OCI-LY7 (cell line): Measurements from ENCODE around the gene APOC3. TPM values are rescaled to one million over a fixed set of nuclear protein-coding genes. Genes with fewer than 3 reads are reported as not detected.
"Not testable (repeated sequence)": the region's sequence is repeated elsewhere in the genome, so short reads cannot be mapped to it uniquely, and the experiment has no call there.

Source experiments
- BruUV-seq: library from RNA; stranded (reverse); fragments of 400-500 nt; replicated peaks from 2 replicates; lab custom pipeline; 2021; lab: Mats Ljungman, UMichigan
- CTCF ChIA-PET: fragments of 300-600 bp; sonication (Branson Sonifier 250); formaldehyde crosslinking; loops from one replicate; lab custom pipeline; 2022; ENCODE audit warnings: antibody characterized with exemption; ENCODE audit not compliant: unreplicated experiment; lab: Charles Lee
- POLR2A ChIA-PET: fragments of 300-600 bp; sonication (Branson Sonifier 250); formaldehyde crosslinking; loops from one replicate; lab custom pipeline; 2022; ENCODE audit warnings: antibody characterized with exemption; lab: Charles Lee
- DNase-seq: peaks from one replicate; pipeline ENCODE4 v3.0.0-alpha.2; 2015; ENCODE audit warnings: low spot score
- H2AFZ ChIP-seq: fragments of 200-600 bp; sonication (generic), shearing (Covaris generic); 2 replicates; pipeline ENCODE4 v1.6.1; 2014; ENCODE audit warnings: mild to moderate bottlenecking, antibody characterized with exemption, low read length, moderate library complexity
- H3K27ac ChIP-seq: fragments of 200-600 bp; sonication (generic); 2 replicates; pipeline ENCODE4 v1.5.1; 2014; ENCODE audit warnings: mixed run types, low read depth, mild to moderate bottlenecking, moderate library complexity, low read length, inconsistent platforms; ENCODE audit not compliant: poor library complexity, severe bottlenecking
- H3K36me3 ChIP-seq: fragments of 200-600 bp; sonication (generic); 2 replicates; pipeline ENCODE4 v1.6.1; 2014; ENCODE audit warnings: mild to moderate bottlenecking, antibody characterized with exemption, low read length, moderate library complexity, mixed read lengths; ENCODE audit not compliant: insufficient read depth
- H3K4me1 ChIP-seq: fragments of 200-600 bp; sonication (generic); 2 replicates; pipeline ENCODE4 v1.5.1; 2014; ENCODE audit warnings: mild to moderate bottlenecking, low read length; ENCODE audit not compliant: insufficient read depth, poor library complexity, severe bottlenecking
- H3K4me2 ChIP-seq: fragments of 200-600 bp; sonication (generic); 2 replicates; pipeline ENCODE4 v1.6.1; 2014; ENCODE audit warnings: mild to moderate bottlenecking, low read length
- H3K4me3 ChIP-seq: fragments of 200-600 bp; sonication (generic); 2 replicates; pipeline ENCODE4 v1.5.1; 2014; ENCODE audit warnings: mild to moderate bottlenecking, low read depth, low read length; ENCODE audit not compliant: poor library complexity, severe bottlenecking
- H3K79me2 ChIP-seq: fragments of 200-600 bp; sonication (generic); 2 replicates; pipeline ENCODE4 v1.6.1; 2016; ENCODE audit warnings: low read depth, mild to moderate bottlenecking, low read length, moderate library complexity, mixed read lengths; ENCODE audit not compliant: insufficient read depth
- H3K9me2 ChIP-seq: fragments of 200-600 bp; sonication (generic); 2 replicates; pipeline ENCODE4 v1.6.1; 2016; ENCODE audit warnings: mild to moderate bottlenecking, low read length, mixed read lengths; ENCODE audit not compliant: insufficient read depth
- H3K9me3 ChIP-seq: fragments of 200-600 bp; sonication (generic); 2 replicates; pipeline ENCODE4 v1.6.1; 2014; ENCODE audit warnings: mild to moderate bottlenecking, mixed run types, low read length, mixed read lengths
- H4K20me1 ChIP-seq: fragments of 200-600 bp; sonication (generic); 2 replicates; pipeline ENCODE4 v1.6.1; 2014; ENCODE audit warnings: mild to moderate bottlenecking, antibody characterized with exemption, low read length, moderate library complexity, mixed read lengths; ENCODE audit not compliant: insufficient read depth
- EZH2phosphoT487 ChIP-seq: fragments of 200-600 bp; sonication (generic); IDR thresholded peaks from 2 replicates; pipeline ENCODE4 v1.6.1; 2018; ENCODE audit warnings: low read depth, borderline replicate concordance, mild to moderate bottlenecking, mixed run types, antibody characterized with exemption, low read length, moderate library complexity, mixed read lengths
- intact Hi-C: fragments of 100-400 bp; cut with micrococcal nuclease; formaldehyde crosslinking; loops from one replicate; pipeline ENCODE4 v1.10.0; 2022; ENCODE audit not compliant: unreplicated experiment
- total RNA-seq, 2 experiments: library from RNA; depleted of rRNA in 1 of 2; stranded (reverse); fragments of >200 nt in 1 of 2; shearing (Covaris generic) in 1 of 2; gene quantifications; 2 replicates each; pipeline ENCODE4 v1.2.3, GENCODE V29; 2014 to 2022
- TF ChIP-seq, protein P1 (sequence below): fragments of 200-600 bp; sonication (generic); conservative IDR thresholded peaks from 2 replicates; pipeline ENCODE4 v1.5.1; 2014; ENCODE audit warnings: mild to moderate bottlenecking, antibody characterized with exemption, low read length, moderate library complexity, mixed read lengths

Gene APOC3
- total RNA-seq, 2 experiments from 2014 or later, result not detected

DNA sequence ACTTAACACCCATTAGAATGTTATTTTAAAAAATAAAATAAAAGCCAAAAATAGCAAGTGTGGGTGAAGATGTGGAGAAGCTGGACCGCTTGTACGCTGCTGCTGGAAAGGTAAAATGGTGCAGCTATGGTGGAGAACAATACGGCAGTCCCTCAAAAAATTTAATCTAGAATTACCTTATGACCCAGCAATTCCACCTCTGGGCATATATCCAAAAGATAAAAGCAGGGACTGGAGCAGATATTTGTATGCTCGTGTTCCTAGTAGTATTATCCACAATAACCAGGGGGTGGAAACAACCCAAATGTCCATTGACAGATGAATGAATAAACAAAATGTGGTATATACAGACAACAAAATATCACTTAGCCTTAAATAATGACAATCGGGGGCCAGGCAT lies 31.9 kb upstream of the APOC3 start:
- no peaks in the 10 kb centered on the region for H4K20me1 ChIP-seq
- DNase-seq, result no peak
- no peak overlapping the region for H3K4me3 ChIP-seq
- intact Hi-C loops, result no loop called here
- H3K79me2 ChIP-seq, result no peaks in the 10 kb centered on the region
- H3K27ac ChIP-seq, result no peak overlapping the region
- H3K4me1 ChIP-seq, result no peaks in the 10 kb centered on the region
- H3K36me3 ChIP-seq, result no peaks in the 10 kb centered on the region
- POLR2A ChIA-PET, result no interaction called here
- H3K9me2 ChIP-seq, result no peaks in the 10 kb centered on the region
- CTCF ChIA-PET, result no interaction called here
- H3K9me3 ChIP-seq, result no peaks in the 10 kb centered on the region
- no peak overlapping the region for H2AFZ ChIP-seq
- H3K4me2 ChIP-seq, result no peak overlapping the region
- TF ChIP-seq, protein P1, sequence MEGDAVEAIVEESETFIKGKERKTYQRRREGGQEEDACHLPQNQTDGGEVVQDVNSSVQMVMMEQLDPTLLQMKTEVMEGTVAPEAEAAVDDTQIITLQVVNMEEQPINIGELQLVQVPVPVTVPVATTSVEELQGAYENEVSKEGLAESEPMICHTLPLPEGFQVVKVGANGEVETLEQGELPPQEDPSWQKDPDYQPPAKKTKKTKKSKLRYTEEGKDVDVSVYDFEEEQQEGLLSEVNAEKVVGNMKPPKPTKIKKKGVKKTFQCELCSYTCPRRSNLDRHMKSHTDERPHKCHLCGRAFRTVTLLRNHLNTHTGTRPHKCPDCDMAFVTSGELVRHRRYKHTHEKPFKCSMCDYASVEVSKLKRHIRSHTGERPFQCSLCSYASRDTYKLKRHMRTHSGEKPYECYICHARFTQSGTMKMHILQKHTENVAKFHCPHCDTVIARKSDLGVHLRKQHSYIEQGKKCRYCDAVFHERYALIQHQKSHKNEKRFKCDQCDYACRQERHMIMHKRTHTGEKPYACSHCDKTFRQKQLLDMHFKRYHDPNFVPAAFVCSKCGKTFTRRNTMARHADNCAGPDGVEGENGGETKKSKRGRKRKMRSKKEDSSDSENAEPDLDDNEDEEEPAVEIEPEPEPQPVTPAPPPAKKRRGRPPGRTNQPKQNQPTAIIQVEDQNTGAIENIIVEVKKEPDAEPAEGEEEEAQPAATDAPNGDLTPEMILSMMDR, result no peak
- BruUV-seq, result no TSS peak

DNA sequence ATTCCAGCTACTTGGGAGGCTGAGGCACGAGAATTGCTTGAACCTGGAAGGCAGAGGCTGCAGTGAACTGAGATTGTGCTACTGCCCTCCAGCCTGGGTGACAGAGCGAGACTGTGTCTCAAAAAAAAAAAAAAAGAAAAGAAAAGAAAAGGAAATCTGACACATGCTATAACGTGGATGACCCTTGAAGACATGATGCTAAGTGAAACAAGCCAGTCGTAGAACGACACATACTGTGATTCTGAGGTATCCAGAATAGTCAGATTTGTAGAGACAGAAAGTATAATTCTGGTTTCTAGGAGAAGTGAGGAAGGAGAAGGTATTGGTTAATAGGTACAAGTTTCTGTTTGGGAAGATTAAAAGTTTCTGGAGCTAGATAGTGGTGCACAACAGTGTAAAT lies 31.3 kb upstream of the APOC3 start:
- Histone ChIP-seq H3K4me2 (no peak overlapping the region), H3K9me3 (no peaks in the 10 kb centered on the region), H4K20me1 (no peaks in the 10 kb centered on the region), H3K27ac (no peak overlapping the region), H3K4me3 (no peak overlapping the region), H2AFZ (no peak overlapping the region), H3K79me2 (no peaks in the 10 kb centered on the region), H3K9me2 (no peaks in the 10 kb centered on the region), H3K36me3 (no peaks in the 10 kb centered on the region), H3K4me1 (no peaks in the 10 kb centered on the region)
- DNase-seq, result no peak
- ChIA-PET POLR2A (no interaction called here), CTCF (no interaction called here)
- no TSS peak for BruUV-seq
- TF ChIP-seq EZH2phosphoT487, result no peak
- TF ChIP-seq, protein P1, result no peak
- intact Hi-C loops, result no loop called here

DNA sequence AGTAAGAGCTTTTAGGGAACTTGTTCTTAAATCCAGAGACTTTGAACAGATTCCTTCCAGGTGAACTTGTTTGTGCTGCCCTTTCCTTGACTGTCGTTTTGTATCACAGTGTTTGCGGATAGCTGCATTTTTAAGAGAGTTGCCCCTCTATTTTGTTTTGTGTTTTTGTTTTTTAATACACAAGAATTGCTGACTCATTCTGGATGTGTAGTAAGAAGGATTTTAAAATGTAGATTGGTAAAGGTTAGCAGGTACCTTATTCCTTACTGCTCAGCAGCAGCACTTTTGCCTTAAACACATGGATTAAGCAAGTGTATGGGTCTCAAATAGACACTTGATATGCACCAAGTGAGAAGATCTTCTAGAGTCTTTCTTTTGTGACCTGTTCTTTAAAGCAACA lies 29.1 kb upstream of the APOC3 start:
- no peak overlapping the region for H3K27ac ChIP-seq

DNA sequence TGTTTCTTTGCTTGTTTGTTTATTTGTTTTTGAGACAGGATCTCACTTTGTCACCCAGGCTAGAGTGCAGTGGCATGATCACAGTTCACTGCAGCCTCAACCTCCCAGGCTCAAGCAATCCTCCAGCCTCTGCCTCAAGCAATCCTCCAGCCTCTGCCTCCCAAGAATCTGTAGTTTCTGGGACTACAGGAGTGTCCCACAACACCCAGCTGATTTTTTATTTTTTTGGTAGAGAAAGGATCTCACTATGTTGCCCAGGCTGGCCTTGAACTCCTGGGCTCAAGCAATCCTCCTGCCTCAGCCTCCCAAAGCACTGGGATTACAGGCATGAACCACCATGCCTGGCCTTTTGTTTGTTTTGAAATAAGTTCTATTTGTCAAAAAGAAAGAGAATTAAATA lies 28.0 kb upstream of the APOC3 start:
- DNase-seq, H3K27ac ChIP-seq, intact Hi-C loops, H3K9me2 ChIP-seq, H3K79me2 ChIP-seq, CTCF ChIA-PET, H3K36me3 ChIP-seq, H3K4me3 ChIP-seq, H3K9me3 ChIP-seq, H3K4me2 ChIP-seq, H2AFZ ChIP-seq, H4K20me1 ChIP-seq, POLR2A ChIA-PET, BruUV-seq, H3K4me1 ChIP-seq: not testable (repeated sequence)

More for the DNA sequence above, 29.1 kb upstream of the APOC3 start:
- Histone ChIP-seq H4K20me1 (no peaks in the 10 kb centered on the region), H3K36me3 (no peaks in the 10 kb centered on the region), H3K79me2 (no peaks in the 10 kb centered on the region), H2AFZ (no peak overlapping the region), H3K9me2 (no peaks in the 10 kb centered on the region), H3K4me2 (no peak overlapping the region), H3K9me3 (no peaks in the 10 kb centered on the region), H3K4me1 (no peaks in the 10 kb centered on the region), H3K4me3 (no peak overlapping the region)
- TF ChIP-seq, protein P1, result no peak
- no peak for TF ChIP-seq EZH2phosphoT487
- DNase-seq, result no peak
- intact Hi-C loops, result no loop called here
- ChIA-PET CTCF (no interaction called here), POLR2A (interaction anchor here (1.0 kb wide), 1 partner anchor 10 kb away, joined by 3 read pairs; no protein-coding TSS in a partner anchor)
- no TSS peak for BruUV-seq
